GM12892 (cell line): ENCODE data around the gene NDUFA5.

Experiments
- POLR2A ChIP-seq: IDR thresholded peaks from 2 replicates; pipeline ENCODE4 v1.6.1; 2011; ENCODE audit warnings: low read depth, low read length, control low read depth
- POLR2AphosphoS5 ChIP-seq: IDR thresholded peaks from 2 replicates; pipeline ENCODE4 v1.6.1; 2011; ENCODE audit warnings: low read depth, low read length, control low read depth
- TAF1 ChIP-seq: IDR thresholded peaks from 2 replicates; pipeline ENCODE4 v1.6.1; 2011; ENCODE audit warnings: low read depth, mild to moderate bottlenecking, control low read depth, low read length, borderline replicate concordance

DNA sequence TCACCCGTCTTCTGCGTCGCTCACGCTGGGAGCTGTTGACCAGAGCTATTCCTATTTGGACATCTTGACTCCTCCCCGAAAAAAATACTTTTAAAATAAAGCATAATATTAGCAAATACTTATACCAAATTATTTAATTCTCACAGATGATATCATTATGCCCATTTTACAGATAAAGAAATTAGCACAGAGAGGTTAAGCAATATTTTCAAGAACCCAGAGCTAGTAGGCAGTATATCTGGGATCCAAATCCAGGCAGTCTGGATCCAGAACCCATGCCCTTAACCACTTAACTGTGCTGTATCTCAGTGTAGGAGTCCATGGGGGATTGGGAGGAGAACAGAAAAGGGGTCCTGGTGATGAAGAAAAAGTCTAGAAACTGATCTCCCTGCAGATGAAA lies 29.4 kb downstream of the NDUFA5 start:
- TF ChIP-seq POLR2A, result no peak
- TF ChIP-seq POLR2AphosphoS5, result no peak
- TF ChIP-seq TAF1, result no peak
